SK-N-MC (cell line): ENCODE results near the gene UBE2L6.

ENCODE experiments used
- FOXP2 ChIP-seq: optimal IDR thresholded peaks from 2 replicates; pipeline ENCODE3; 2011; ENCODE audit warnings: mild to moderate bottlenecking, moderate library complexity; ENCODE audit not compliant: insufficient read depth; ENCODE audit errors: extremely low read length, control extremely low read depth
- POLR2AphosphoS5 ChIP-seq: IDR thresholded peaks from 2 replicates; pipeline ENCODE4 v1.6.1; 2012; ENCODE audit warnings: mild to moderate bottlenecking, low read depth, low read length, borderline replicate concordance

DNA sequence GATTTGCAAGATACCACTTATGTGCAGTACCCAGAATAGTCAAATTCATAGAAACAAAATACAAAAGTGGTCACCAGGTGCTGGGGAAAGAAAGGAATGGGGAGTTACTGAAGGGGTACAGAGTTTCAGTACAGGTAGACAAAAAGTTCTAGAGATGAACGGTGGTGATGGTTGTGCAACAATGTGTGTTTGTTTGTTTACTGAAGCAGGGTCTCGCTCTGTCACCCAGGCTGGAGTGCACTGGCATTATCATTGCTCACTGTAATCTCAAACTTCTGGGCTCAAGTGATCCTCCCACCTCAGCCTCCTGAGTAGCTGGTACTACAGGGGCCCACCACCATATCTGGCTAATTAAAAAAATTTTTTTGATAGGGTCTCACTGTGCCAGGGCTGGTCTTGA, 12.1 kb downstream of the UBE2L6 start:
- no peak for TF ChIP-seq POLR2AphosphoS5
- TF ChIP-seq FOXP2 = no peak
